ENCODE results near the gene ZDHHC11. TPM values are rescaled to one million over a fixed set of nuclear protein-coding genes. Genes with fewer than 3 reads are reported as not detected.
"Not testable (repeated sequence)": the region's sequence is repeated elsewhere in the genome, so short reads cannot be mapped to it uniquely, and the experiment has no call there.

Gene ZDHHC11
- total RNA-seq, 4 donors from 2014 or later, result 1.1 to 7.0 (median 3.3) TPM

GRCh38 chr5:751496-751895, 99.3 kb downstream of the ZDHHC11 start:
- intact Hi-C loops (cut with DNase I), result no loop called here
- Histone ChIP-seq H3K36me3 (no peaks in the 10 kb centered on the region), H3K27me3 (no peaks in the 10 kb centered on the region), H3K4me1 (peaks cover 0 to 3% (median 3%) of the 10 kb centered on the region in 3 donors), H3K4me3 (no peak overlapping the region), H3K27ac (no peak overlapping the region), H3K9me3 (no peaks in the 10 kb centered on the region)
- WGBS, 2 donors, result 89% methylated on average over 10 of the region's 13 CpGs; no CpG with 5 or more reads in 1 of the 2 donors
- TF ChIP-seq CTCF (IDR thresholded peaks at IDR 0.05) (no peak), POLR2A (IDR thresholded peaks at IDR 0.05) (no peak)
- no peak for DNase-seq

GRCh38 chr5:750226-750625, 100.6 kb downstream of the ZDHHC11 start:
- 94% methylated on average over 7 of the region's 19 CpGs; no CpG with 5 or more reads in 1 of the 2 donors for WGBS, 2 donors
- H3K27ac ChIP-seq; H3K9me3 ChIP-seq; H3K4me3 ChIP-seq; DNase-seq; H3K36me3 ChIP-seq; H3K27me3 ChIP-seq; H3K4me1 ChIP-seq; intact Hi-C loops (cut with DNase I): not testable (repeated sequence)

- no peak overlapping the region for H3K4me3 ChIP-seq
- no peaks in the 10 kb centered on the region for H3K36me3 ChIP-seq
- no peak for DNase-seq
- H3K27me3 ChIP-seq, result no peaks in the 10 kb centered on the region
- no peak overlapping the region for H3K27ac ChIP-seq
- no peaks in the 10 kb centered on the region for H3K9me3 ChIP-seq
- 82% methylated on average over 8 of the region's 14 CpGs; no CpG with 5 or more reads in 1 of the 2 donors for WGBS, 2 donors
- no peaks in the 10 kb centered on the region for H3K4me1 ChIP-seq
- intact Hi-C loops (cut with DNase I), result no loop called here
- no peak for TF ChIP-seq CTCF (IDR thresholded peaks at IDR 0.05)
- no peak for TF ChIP-seq POLR2A (IDR thresholded peaks at IDR 0.05)
Observed at GRCh38 chr5:749101-749670, 101.6 kb downstream of the ZDHHC11 start.

- WGBS, 2 donors, result 87% methylated on average over 15 of the region's 18 CpGs; no CpG with 5 or more reads in 1 of the 2 donors
- H3K27ac ChIP-seq; H3K4me3 ChIP-seq; DNase-seq; H3K9me3 ChIP-seq; H3K4me1 ChIP-seq; intact Hi-C loops (cut with DNase I); H3K27me3 ChIP-seq; H3K36me3 ChIP-seq: not testable (repeated sequence)
Observed at GRCh38 chr5:748011-748980, 102.5 kb downstream of the ZDHHC11 start.

- H3K4me3 ChIP-seq; H3K27ac ChIP-seq; DNase-seq; H3K9me3 ChIP-seq; H3K27me3 ChIP-seq; H3K4me1 ChIP-seq; H3K36me3 ChIP-seq; intact Hi-C loops (cut with DNase I): not testable (repeated sequence)
- WGBS, 2 donors, result 60% methylated on average over 1 of the region's 9 CpGs; no CpG with 5 or more reads in 1 of the 2 donors
Observed at GRCh38 chr5:747303-747844, 103.4 kb downstream of the ZDHHC11 start.

- Histone ChIP-seq H3K27me3 (no peaks in the 10 kb centered on the region), H3K36me3 (no peaks in the 10 kb centered on the region), H3K27ac (no peak overlapping the region), H3K4me3 (no peak overlapping the region), H3K9me3 (no peaks in the 10 kb centered on the region), H3K4me1 (no peaks in the 10 kb centered on the region)
- no peak for DNase-seq
- intact Hi-C loops (cut with DNase I), result no loop called here
- 65 to 67% methylated on average over 5 to 6 of the region's 11 CpGs for WGBS, 2 donors
- TF ChIP-seq POLR2A (IDR thresholded peaks at IDR 0.05) (no peak), CTCF (IDR thresholded peaks at IDR 0.05) (no peak)
Observed at GRCh38 chr5:746258-746761, 104.5 kb downstream of the ZDHHC11 start.

Other genes starting within 250 kb of the ZDHHC11 start
- 1 to 10 TPM; 2.7 to 8.6 (median 4.0) TPM for gene CEP72, start 238.6 kb downstream of the ZDHHC11 start, total RNA-seq
- 1 to 10 TPM; 1.7 to 5.8 (median 5.5) TPM for gene TPPP, start 157.6 kb downstream of the ZDHHC11 start, total RNA-seq
- 1 to 10 TPM in 3 of 4 donors, under 1 TPM in 1; 0.44 to 4.6 (median 2.7) TPM for gene ZDHHC11B, start 66.3 kb downstream of the ZDHHC11 start, total RNA-seq
- gene BRD9, start 41.8 kb upstream of the ZDHHC11 start, total RNA-seq, result 10 to 100 TPM; 16.1 to 35.7 (median 22.3) TPM
- 10 to 100 TPM in 2 of 4 donors, 1 to 10 TPM in 2; 3.2 to 17.7 (median 9.5) TPM for gene TRIP13, start 41.9 kb upstream of the ZDHHC11 start, total RNA-seq
- gene NKD2, start 157.8 kb upstream of the ZDHHC11 start, total RNA-seq, result 10 to 100 TPM in 1 of 4 donors, 1 to 10 TPM in 3; 1.2 to 11.3 (median 1.5) TPM

All from esophagus squamous epithelium (tissue), 5 donors.